HL-60/S4 treated with phorbol 12-myristate 13-acetate at 8.2 ng/mL for 4 days and 3 days (cell line): ENCODE results near the gene KLF15.

Experiments used
- in situ Hi-C: fragments of 300-500 bp; cut with MboI; formaldehyde crosslinking; loops from 2 replicates; pipeline ENCODE4 v1.15.0; 2022; ENCODE audit warnings: low sequenced_read_pairs

KLF15 gene

DNA sequence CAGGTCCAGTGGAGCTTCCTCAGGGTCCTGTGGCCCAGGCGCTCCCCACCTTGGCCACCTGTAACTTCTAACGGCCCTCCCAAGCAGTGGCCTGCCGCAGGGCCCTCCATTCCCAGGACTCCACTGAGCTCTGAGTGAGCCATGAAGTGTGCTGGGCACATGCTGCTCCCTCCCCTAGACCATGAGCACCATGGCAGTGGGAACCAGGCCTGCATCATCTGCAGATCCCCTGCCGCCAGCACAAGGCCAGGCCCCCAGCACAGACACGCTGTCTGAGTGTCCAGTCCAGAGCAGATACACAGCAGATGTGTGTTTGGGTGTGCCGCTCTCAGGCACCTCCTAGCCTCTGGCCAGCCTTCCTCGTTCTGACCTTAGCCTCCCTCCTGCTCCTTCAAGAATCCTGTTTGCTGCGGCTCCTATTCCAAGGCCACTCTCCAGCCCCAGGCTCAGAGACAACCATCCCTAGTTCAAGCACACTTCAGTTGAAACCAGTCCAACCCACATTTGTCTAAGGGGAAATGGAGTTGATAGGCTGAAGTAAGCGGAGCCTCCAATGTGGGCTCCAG is 7.0 kb upstream of the KLF15 start:
- in situ Hi-C loops: no loop called here

DNA sequence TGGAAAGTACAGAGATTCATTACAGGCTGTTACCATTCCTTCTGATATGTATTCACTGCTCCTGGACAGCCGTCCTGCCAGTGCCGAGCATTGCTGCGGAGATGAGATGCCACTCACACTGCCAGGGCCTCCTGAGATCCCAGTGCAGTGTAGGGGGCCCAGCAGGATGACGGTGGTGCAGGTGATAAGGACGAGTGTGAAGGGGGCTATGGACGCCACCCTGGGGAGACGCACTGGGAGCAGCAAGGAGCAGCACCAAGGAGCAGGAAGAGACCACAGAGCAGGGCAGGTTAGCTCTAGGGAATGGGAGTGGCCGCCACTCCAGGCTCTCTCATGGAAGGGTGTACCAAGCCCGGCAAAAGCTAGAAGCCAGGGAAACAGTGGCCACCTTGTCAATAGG is 4.0 kb upstream of the KLF15 start:
- in situ Hi-C loops: no loop called here

DNA sequence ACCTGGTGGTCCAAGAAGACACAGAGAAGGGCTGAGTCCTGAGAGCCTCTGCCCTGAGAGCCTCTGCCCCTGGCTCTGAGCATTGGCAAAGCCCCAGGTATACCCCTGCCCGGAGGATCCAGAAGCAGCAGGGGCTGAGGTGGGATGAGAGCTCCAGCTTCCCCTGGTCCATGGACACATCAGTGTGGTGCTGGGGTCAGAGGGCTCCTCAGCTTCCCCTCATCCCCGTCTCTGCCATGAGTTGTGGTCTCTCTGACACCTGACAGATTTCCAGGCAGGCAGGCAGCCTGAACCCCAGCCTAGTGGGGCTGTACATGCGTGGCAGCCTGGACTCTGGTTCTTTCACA is 3.5 kb upstream of the KLF15 start:
- in situ Hi-C loops: no loop called here

DNA sequence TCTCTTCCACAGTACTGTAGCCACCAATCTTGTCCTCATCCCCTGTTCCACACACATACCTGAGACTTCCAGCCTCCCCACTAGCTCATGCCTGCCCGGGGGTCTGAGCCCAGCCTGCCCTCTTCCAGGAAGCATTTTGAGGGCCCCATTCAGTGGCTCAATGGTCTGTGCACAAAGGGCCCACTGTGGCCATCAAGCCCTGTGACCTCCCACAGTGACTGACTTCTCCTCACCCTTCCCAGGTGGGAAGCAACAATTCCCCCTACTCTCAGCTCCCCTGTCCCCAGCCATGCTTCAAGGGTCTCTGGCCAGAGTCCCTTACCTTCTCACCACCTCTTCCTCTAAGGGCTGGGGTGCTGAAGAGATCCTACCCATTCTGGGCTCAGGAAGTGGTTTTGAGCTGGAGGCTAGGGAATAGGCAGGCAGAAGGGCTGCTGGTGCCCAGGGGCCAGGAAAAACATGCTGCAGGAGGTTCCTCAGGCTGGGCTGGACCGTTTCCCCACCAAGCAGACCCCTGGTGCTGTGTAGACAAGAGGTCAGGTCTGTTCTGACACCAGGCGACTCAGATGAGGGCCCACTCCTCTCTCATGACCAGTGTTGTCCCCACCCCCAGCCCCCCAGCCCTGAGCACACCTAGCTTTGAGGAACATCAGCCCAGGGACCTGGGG is 3.0 kb upstream of the KLF15 start:
- in situ Hi-C loops: no loop called here

DNA sequence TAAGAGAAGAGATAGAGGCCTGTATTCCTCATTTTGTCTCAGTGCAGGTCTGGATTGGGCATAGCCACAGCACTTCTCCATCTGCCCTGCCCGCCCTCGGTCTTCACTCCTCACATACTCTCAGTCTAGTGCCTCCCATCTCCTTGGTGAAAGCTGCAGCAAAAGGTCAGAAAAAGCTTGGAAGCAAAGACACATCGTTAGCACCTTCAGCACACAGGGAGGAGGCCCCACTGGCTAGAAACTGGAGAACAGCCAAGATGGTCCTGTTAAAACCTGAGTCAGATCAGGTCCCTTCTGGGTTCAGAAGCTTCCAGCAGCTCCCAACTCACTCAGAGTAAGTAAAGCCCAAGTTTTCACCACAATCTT is 1.6 kb upstream of the KLF15 start:
- in situ Hi-C loops: no loop called here

DNA sequence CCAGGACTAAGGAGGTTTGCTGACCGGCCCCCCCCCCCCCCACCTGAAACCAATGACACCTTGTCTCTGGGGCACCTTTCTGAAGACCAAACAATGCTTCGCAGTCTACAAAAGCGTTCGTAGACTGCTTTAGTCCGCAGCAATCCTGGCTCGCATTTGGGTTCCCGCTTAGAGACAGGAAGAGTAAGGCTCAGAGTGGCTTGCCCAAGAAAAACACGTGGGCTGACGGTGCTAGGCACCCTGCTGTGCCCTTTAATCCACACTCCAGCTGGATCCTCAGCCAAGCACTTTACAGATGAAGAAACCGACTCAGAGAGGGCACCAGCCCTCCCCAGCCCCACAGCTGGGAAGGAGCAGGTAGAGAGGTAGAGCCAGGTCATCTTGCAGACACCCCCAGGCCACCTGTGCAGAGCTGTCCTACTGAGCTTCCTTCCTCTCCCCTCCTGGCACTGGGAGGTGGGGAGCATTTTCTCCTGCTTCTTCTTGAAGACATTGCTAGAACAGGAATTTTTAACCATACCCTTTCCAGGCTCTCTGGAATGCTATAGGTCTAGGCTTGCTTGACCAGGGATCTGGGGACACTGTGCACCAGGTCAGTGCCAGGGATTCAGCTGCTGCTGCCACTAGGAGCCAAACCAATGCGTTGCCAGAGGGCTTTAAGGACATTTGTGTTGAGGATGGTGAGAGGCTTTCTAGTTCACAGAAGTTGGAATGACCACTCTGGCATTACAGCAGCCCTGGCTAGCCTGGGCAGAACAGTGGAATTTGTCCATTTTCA is 1.0 kb upstream of the KLF15 start:
- in situ Hi-C loops: no loop called here

DNA sequence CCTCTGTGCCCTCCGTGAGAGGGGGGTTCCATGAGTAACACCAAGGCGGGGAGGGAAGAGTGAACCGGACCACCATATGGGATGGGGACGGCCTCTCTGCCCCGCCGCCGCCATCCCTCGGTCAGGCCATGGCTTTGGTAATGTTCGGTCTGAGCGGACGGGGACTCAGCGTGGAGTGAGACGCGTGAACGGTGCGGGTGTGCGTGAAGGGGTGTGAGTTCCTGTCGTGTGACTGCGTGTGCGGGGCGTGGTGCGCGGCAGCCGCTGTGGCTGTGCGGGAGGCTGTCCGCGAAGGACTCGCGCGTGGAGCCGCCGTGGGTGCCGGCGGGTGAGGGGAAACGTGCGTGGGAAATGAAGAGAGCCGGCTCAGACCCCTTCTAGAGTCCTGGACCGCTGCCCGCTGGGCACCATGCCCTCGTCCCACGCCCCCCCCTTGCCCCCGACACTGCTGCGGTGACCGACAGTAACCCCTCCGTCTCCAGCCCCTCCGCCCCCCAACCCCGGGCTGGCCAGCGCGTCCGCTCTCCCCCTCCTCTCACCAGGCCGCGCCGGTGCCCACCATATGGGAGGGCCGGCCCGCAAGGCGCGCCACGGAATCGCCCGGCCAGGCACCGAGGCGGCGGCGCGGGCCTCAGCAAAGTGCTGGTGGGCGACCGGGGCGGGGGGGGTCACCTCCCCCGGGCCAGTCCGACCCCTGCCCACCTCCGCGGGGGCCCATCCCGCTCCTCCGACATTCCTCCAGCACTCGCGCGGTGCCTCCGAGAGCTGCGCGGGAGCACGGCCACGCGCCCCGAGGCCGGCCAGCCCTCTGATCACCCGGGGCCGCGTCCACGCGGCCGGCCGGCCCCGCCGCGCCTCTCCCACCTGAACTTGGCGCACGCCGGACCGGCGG is 589 bp downstream of the KLF15 start:
- in situ Hi-C loops: no loop called here

DNA sequence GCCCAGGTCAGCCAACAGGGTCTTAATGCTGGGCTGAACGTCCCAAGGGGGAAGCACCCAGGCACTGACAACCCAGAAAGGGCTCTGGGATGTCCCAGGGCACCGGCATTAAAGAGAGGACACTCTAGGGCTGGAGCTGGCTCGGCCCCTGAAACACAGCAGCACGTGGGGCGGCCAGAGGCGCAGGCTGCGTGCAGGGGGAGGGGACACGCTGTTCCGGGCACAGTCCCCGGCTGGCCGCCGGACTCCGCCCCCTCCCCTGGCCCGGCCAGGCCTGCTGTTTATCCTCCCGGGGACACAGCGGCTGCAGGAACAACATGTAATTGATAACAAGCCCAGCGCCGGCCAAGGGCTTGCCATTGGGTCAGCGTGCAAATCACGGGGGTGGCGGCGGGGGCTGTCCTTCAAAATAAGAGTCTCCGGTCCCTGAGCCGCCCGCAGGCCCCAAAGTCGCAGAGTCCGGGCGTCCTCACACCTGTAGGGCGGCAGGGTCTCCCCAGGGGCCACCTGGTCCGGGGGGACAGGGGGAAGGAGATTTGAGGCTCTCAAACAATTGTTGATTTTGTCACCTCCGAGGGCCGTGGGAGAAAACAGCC is 1.3 kb downstream of the KLF15 start:
- in situ Hi-C loops: no loop called here

DNA sequence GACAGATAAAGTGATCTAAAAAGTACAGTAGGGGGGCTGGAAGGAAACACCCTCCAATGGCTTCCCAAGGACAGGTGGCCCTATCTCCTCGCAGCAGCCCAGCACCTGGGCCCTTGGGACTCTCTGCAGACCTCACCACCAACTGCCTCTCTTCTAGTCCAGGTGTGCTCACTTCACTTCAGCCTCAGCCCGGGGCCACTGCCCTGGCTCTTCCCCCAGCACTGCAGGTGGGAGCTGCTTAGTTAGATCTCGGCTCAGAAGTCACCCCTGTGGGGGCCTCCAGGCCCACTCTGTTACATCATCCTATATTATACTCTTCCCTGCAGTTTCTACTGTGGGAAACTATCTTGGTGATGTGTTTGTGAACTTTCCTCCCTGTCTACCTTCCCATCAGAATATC is 2.0 kb downstream of the KLF15 start:
- in situ Hi-C loops: no loop called here

DNA sequence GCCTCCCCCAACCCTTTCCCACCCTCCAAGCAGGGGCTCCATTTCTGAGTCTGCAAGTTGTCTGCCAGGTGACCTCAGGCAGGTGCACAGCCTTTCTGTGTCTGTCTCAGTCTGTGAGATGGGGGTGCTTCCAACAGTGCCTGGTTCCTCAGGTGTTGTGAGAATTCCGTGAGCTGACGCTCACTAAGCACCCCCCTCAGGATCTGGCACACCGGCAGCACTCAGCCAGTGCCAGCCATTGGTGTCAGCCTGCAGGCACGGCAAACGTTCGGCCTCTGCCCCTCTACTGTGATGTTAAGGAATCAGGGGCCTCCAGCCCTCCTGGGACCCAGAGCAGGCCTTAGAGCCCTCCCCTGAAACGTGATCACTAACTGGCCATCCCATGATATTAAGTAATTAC is 2.4 kb downstream of the KLF15 start:
- in situ Hi-C loops: no loop called here

DNA sequence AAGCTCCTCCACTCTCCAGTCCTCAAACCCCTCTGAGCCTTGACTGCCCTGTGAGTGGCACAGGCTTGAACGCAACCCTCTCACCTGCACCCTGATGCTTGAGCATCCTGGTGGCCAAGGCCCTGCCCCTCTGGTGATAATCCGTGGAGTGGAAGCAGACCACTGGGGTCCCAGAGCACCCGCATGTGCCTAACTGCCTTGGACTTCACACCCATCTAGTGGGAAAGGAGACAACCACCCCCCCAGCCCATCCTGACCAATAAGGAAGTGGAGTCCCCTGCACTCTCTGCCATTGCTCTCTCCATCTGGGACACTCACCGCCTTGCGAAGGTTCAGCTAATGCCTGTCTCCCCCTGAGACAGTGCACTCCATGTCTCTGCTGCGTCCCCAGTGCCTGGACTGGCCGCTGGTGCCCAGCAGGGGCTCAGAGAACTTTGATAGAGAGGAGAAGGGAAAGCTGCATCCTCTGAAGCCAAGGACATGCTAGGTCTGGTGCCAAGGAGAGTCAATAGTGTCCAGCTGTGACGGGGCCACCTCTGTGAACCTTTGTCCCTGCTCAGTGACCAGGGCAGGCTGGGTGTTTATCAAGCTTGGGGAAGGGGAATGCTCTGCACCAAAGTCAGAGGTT is 3.4 kb downstream of the KLF15 start:
- in situ Hi-C loops: no loop called here

DNA sequence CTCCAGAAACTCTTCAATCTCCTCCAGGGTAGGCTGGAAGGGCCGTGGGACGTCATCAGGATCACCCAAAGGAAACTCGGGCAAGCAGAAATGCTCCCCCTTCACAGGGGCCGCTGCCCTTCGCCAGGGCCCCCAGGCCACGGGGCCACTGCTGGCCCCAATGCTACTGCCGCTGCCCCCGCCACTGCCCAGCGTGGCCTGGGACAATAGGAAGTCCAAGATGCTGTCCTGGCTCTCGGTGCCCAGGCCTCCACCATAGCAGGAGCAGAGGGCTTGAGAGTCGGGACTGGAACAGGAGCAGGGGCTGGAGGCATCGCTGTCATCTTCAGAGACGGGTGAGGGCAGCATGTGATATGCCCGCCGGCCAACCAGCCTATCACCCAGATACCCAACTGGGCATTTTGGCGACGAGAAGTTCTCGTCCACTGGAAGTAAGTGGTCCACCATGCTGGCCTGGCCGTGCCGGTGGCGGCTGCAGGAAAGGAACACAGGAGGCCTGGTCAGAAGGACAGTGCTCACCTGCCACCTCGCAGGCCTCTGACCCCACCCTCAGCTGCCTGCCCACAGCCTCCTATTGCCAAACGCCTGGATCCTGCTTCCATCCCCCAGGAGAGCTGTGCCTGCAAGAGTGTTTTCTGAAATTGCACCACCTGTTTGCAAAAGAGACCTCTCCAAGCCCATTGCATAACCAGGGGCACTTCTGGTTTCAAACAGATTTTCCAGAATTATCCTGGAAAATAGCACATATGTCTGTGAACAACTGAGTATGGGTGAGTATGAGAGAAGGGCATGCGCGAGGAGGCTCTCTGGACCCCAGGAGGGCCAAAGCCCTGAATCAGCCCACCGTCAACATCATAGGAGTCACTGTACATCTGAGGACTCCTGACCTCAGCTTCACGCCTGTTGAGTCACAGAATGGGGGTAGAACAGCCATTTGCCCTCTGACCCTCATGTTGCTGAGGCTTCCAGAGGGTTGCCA is 4.4 kb downstream of the KLF15 start:
- in situ Hi-C loops: no loop called here

DNA sequence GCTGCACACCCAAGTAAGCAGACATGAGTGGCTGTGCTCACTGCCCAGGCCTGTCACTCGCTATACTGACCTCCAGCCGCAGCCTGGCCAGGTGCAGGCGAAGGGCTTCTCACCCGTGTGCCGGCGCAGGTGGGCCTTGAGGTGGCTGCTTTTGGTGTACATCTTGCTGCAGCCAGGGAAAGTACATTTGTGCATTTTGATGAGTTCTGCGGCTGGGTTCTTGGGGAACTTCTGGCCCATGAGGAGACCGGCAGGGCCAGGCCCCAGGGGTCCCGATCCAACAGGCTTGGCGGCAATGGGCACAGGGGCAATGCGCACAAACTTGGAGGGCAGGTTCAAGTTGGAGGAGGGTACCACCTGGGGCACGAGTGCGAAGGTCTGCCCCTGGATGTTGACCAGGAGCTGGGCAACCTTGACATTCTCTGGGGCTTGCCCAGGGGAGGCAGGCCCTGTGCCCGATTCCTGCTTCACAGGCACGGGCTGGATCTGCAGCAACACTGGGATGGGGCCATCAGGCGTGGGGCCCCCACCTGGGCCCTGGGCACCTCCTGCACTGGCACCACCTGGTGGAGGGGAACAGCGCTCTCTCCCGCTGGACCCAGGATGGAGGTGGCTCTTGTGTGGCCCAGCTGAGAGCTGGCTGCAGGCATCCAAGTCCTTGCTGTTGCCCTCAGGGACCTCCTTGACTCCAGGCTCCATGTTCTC is 5.3 kb downstream of the KLF15 start:
- in situ Hi-C loops: no loop called here

DNA sequence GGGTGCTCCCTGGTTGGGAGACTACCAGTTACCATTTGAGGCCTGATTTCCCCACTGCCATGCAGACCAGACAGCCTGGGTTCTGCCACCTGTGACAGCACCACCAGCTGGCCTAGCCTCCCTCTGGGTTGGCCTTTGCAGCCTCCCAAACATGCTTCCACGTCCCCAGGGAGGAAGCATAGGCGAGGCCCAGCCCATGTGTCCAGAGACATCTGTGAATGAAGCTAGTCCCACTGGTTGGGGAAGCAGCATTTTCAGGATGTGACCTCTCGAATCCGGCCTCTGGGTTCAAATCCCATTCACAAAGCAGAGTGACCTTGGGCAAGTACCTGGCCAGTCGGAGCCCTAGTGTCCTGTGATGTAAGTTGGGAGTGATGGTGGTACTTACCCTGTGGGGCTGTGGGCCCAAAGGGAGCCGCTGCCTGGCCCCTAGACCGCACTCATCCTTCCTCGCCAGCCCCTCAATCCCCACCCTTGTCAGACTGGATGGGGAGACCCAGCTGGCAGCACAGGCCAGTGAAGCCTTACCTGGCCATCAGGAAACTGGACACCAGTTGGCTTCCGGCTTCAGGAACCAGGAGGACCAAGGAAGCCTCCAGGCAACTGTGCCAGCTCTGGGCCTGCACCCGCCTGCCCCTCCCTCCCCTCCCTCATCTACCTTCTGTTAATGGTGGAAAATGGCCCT is 6.0 kb downstream of the KLF15 start:
- in situ Hi-C loops: no loop called here

DNA sequence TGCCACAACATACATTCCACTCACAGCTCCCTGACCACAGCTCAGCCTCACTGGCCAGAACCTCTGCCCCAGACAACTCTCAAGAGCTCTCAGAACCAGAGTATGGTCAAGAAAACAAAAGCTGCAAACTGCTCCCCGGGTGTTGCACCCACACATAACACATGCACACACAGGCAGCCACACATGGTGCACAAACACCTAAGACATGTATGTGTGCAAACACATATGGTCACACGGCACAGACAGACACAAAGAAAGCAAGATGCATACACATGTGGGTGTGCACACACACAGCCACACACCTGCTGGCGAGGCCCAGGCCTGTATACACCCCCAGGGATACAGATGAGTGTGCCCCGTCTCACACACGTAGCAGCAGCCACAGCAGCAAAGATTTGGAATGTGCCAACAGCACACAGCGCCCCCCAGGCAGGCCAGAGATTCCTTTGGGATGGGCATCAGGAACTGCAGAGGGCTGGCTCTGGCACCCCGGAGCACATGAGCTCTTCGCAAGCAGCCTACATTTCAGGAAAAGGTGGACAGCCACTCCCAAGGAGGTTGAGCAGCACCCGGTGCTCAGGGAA is 6.6 kb downstream of the KLF15 start:
- in situ Hi-C loops: no loop called here

DNA sequence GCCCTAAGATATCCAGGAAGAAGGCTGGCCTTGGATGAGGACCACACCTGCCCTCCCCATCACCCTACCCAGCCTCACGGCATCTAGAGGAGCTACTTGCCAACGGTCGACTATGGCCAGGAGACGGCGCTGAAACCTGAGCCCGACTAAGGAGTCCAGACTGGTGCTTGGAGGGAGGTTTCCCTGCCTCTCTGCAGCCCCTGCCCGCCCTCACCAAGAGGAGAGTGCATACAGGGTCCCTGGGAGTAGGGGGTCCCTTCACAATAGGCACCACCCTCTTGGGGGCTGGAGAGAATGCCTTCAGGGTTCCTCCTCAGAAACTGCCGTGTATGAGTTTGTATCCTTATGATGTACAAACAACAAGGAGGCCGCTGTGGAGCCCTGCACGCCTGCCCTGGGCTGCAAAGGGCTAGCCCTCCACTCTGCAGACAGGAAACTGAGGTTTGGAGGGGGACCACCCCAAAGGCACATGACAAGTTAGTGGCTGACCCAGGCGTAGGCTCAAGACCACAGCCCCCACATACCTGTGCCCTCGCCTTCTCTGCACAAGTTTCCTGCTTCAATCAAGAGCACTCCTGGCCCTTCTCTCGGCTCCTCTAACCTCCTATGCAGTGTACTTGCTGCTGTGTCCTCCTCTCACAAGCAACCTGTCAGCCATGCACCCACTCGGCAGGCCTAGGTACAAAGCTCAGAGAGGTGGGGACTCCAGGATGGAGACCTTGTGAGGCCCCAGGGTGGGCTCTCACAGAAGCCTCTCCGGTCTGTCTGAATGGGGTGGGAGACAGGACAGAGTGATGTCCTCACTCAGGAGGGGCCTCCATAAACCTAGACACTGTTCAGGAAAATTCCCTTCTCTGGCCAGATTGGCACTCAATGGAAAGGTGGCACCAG is 7.4 kb downstream of the KLF15 start:
- in situ Hi-C loops: no loop called here

DNA sequence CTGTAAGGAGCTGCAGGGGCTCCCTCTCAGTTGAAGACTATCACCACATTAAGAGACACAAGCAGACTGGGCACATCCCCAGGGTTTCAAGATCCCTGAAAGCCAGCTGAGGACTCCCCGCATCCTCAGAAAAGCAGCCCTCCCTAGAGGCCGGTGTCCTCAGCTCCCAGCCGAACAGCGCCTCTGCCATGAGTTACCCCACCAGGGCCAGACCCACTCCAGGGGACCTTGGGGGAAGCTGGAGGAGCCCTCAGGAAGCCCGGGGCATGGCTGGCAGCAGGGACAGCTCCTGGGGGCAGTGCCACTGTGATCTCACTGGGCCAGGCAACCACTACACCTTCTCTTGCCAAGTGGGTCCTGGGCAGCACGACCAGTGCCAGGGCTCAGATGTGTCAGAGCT is 8.1 kb downstream of the KLF15 start:
- in situ Hi-C loops: no loop called here
